Measurements from ENCODE around the gene TBRG4.

Gene TBRG4

GRCh38 chr7:45086331-45087065 is 25.0 kb downstream of the TBRG4 start:
- Histone ChIP-seq H3K9me3 (ENCODE audit: insufficient read depth, low read depth, low read length) (no peaks in the 10 kb centered on the region), H3K27me3 (ENCODE audit: insufficient read depth, low read length) (peaks cover 18% of the 10 kb centered on the region), H3K36me3 (ENCODE audit: insufficient read depth, low read length) (no peaks in the 10 kb centered on the region), H3K4me1 (ENCODE audit: insufficient read depth, low read length) (no peaks in the 10 kb centered on the region), H3K9ac (ENCODE audit: low read depth, low read length) (no peak overlapping the region), H3K27ac (ENCODE audit: low read depth, low read length) (no peak overlapping the region), H3K4me3 (ENCODE audit: low read length) (no peak overlapping the region)
- WGBS, result 89% methylated on average over 15 of the region's 15 CpGs

GRCh38 chr7:45085619-45086200 is 25.8 kb downstream of the TBRG4 start:
- 89% methylated on average over 23 of the region's 23 CpGs for whole genome bisulfite sequencing
- Histone ChIP-seq H3K27me3 (ENCODE audit: insufficient read depth, low read length) (peaks cover 18% of the 10 kb centered on the region), H3K36me3 (ENCODE audit: insufficient read depth, low read length) (no peaks in the 10 kb centered on the region), H3K9ac (ENCODE audit: low read depth, low read length) (no peak overlapping the region), H3K27ac (ENCODE audit: low read depth, low read length) (no peak overlapping the region), H3K4me1 (ENCODE audit: insufficient read depth, low read length) (no peaks in the 10 kb centered on the region), H3K9me3 (ENCODE audit: insufficient read depth, low read depth, low read length) (no peaks in the 10 kb centered on the region), H3K4me3 (ENCODE audit: low read length) (no peak overlapping the region)

GRCh38 chr7:45084901-45085618 is 26.4 kb downstream of the TBRG4 start:
- Histone ChIP-seq H3K4me3 (ENCODE audit: low read length) (no peak overlapping the region), H3K9ac (ENCODE audit: low read depth, low read length) (no peak overlapping the region), H3K9me3 (ENCODE audit: insufficient read depth, low read depth, low read length) (no peaks in the 10 kb centered on the region), H3K4me1 (ENCODE audit: insufficient read depth, low read length) (no peaks in the 10 kb centered on the region), H3K36me3 (ENCODE audit: insufficient read depth, low read length) (no peaks in the 10 kb centered on the region), H3K27ac (ENCODE audit: low read depth, low read length) (no peak overlapping the region), H3K27me3 (ENCODE audit: insufficient read depth, low read length) (peaks cover 17% of the 10 kb centered on the region)
- WGBS, result 85% methylated on average over 24 of the region's 24 CpGs

- Histone ChIP-seq H3K9ac (ENCODE audit: low read depth, low read length) (no peak overlapping the region), H3K4me1 (ENCODE audit: insufficient read depth, low read length) (no peaks in the 10 kb centered on the region), H3K36me3 (ENCODE audit: insufficient read depth, low read length) (no peaks in the 10 kb centered on the region), H3K4me3 (ENCODE audit: low read length) (no peak overlapping the region), H3K27ac (ENCODE audit: low read depth, low read length) (no peak overlapping the region), H3K27me3 (ENCODE audit: insufficient read depth, low read length) (peaks cover 11% of the 10 kb centered on the region), H3K9me3 (ENCODE audit: insufficient read depth, low read depth, low read length) (no peaks in the 10 kb centered on the region)
- WGBS, result 92% methylated on average over 5 of the region's 5 CpGs
These were observed 27.2 kb downstream of the TBRG4 start for GRCh38 chr7:45084336-45084735.

- H3K9me3 ChIP-seq (ENCODE audit: insufficient read depth, low read depth, low read length), result no peaks in the 10 kb centered on the region
- WGBS, result 88% methylated on average over 10 of the region's 10 CpGs
- H3K27ac ChIP-seq (ENCODE audit: low read depth, low read length), result no peak overlapping the region
- no peaks in the 10 kb centered on the region for H3K4me1 ChIP-seq (ENCODE audit: insufficient read depth, low read length)
- 0 out of 2 replicates have a peak, but pooled peaks cover 2% of the 10 kb centered on the region for H3K36me3 ChIP-seq (ENCODE audit: insufficient read depth, low read length)
- no peak overlapping the region for H3K4me3 ChIP-seq (ENCODE audit: low read length)
- H3K27me3 ChIP-seq (ENCODE audit: insufficient read depth, low read length), result peaks cover 4% of the 10 kb centered on the region; the same call in 1 of the 2 replicates
- no peak overlapping the region for H3K9ac ChIP-seq (ENCODE audit: low read depth, low read length)
These were observed 28.6 kb downstream of the TBRG4 start for GRCh38 chr7:45082831-45083331.

- no peak overlapping the region for H3K4me3 ChIP-seq (ENCODE audit: low read length)
These were observed 29.3 kb downstream of the TBRG4 start for GRCh38 chr7:45082031-45082830.

GRCh38 chr7:45081670-45081974 is 29.9 kb downstream of the TBRG4 start:
- Histone ChIP-seq H3K36me3 (ENCODE audit: insufficient read depth, low read length) (0 out of 2 replicates have a peak, but pooled peaks cover 5% of the 10 kb centered on the region), H3K27ac (ENCODE audit: low read depth, low read length) (no peak overlapping the region), H3K4me3 (ENCODE audit: low read length) (no peak overlapping the region), H3K27me3 (ENCODE audit: insufficient read depth, low read length) (no peaks in the 10 kb centered on the region), H3K4me1 (ENCODE audit: insufficient read depth, low read length) (no peaks in the 10 kb centered on the region), H3K9ac (ENCODE audit: low read depth, low read length) (no peak overlapping the region), H3K9me3 (ENCODE audit: insufficient read depth, low read depth, low read length) (no peaks in the 10 kb centered on the region)
- WGBS, result 93% methylated on average over 9 of the region's 9 CpGs

More at GRCh38 chr7:45082031-45082830, 29.3 kb downstream of the TBRG4 start:
- Histone ChIP-seq H3K27ac (ENCODE audit: low read depth, low read length) (no peak overlapping the region), H3K4me1 (ENCODE audit: insufficient read depth, low read length) (no peaks in the 10 kb centered on the region), H3K9ac (ENCODE audit: low read depth, low read length) (no peak overlapping the region), H3K9me3 (ENCODE audit: insufficient read depth, low read depth, low read length) (no peaks in the 10 kb centered on the region), H3K27me3 (ENCODE audit: insufficient read depth, low read length) (peaks cover under 1% of the 10 kb centered on the region; the same call in 1 of the 2 replicates), H3K36me3 (ENCODE audit: insufficient read depth, low read length) (0 out of 2 replicates have a peak, but pooled peaks cover 5% of the 10 kb centered on the region)
- WGBS, result 93% methylated on average over 18 of the region's 18 CpGs

- 91% methylated on average over 14 of the region's 14 CpGs for WGBS
- H3K27me3 ChIP-seq (ENCODE audit: insufficient read depth, low read length), result no peaks in the 10 kb centered on the region
These were observed 30.4 kb downstream of the TBRG4 start for GRCh38 chr7:45080958-45081669.

GRCh38 chr7:45080265-45080957 is 31.1 kb downstream of the TBRG4 start:
- 89% methylated on average over 17 of the region's 17 CpGs for WGBS
- Histone ChIP-seq H3K27me3 (ENCODE audit: insufficient read depth, low read length) (no peaks in the 10 kb centered on the region), H3K9ac (ENCODE audit: low read depth, low read length) (no peak overlapping the region), H3K4me3 (ENCODE audit: low read length) (no peak overlapping the region), H3K36me3 (ENCODE audit: insufficient read depth, low read length) (peaks cover 16% of the 10 kb centered on the region), H3K9me3 (ENCODE audit: insufficient read depth, low read depth, low read length) (no peaks in the 10 kb centered on the region), H3K4me1 (ENCODE audit: insufficient read depth, low read length) (no peaks in the 10 kb centered on the region), H3K27ac (ENCODE audit: low read depth, low read length) (no peak overlapping the region)

More at GRCh38 chr7:45080958-45081669, 30.4 kb downstream of the TBRG4 start:
- Histone ChIP-seq H3K9me3 (ENCODE audit: insufficient read depth, low read depth, low read length) (no peaks in the 10 kb centered on the region), H3K4me1 (ENCODE audit: insufficient read depth, low read length) (no peaks in the 10 kb centered on the region), H3K27ac (ENCODE audit: low read depth, low read length) (no peak overlapping the region), H3K9ac (ENCODE audit: low read depth, low read length) (no peak overlapping the region), H3K4me3 (ENCODE audit: low read length) (no peak overlapping the region), H3K36me3 (ENCODE audit: insufficient read depth, low read length) (peaks cover 9% of the 10 kb centered on the region; the same call in 1 of the 2 replicates)

GRCh38 chr7:45078125-45078681 is 33.3 kb downstream of the TBRG4 start:
- H3K36me3 ChIP-seq (ENCODE audit: insufficient read depth, low read length), result peaks cover 36% of the 10 kb centered on the region
- 88% methylated on average over 8 of the region's 8 CpGs for WGBS
- no peak overlapping the region for H3K4me3 ChIP-seq (ENCODE audit: low read length)
- no peak overlapping the region for H3K9ac ChIP-seq (ENCODE audit: low read depth, low read length)
- no peaks in the 10 kb centered on the region for H3K27me3 ChIP-seq (ENCODE audit: insufficient read depth, low read length)
- H3K4me1 ChIP-seq (ENCODE audit: insufficient read depth, low read length), result no peaks in the 10 kb centered on the region
- no peak overlapping the region for H3K27ac ChIP-seq (ENCODE audit: low read depth, low read length)
- H3K9me3 ChIP-seq (ENCODE audit: insufficient read depth, low read depth, low read length), result no peaks in the 10 kb centered on the region
